ENCODE results near the gene CFH. TPM values are rescaled to one million over a fixed set of nuclear protein-coding genes. Genes with fewer than 3 reads are reported as not detected.

CFH gene
- total RNA-seq (10 to 100 TPM; 18.7 to 40.2 (median 34.5) TPM), polyA plus RNA-seq (10 to 100 TPM in 2 of 3 donors, 1 to 10 TPM in 1; 5.3 to 31.6 (median 13.8) TPM)

GRCh38 chr1:196651637-196652215, at the start of gene CFH:
CFH (plus strand) TSS chr1:196652043; CDS start chr1:196652118, 75 bp downstream.
- Histone ChIP-seq H3K4me3 (peak within 1 kb of the TSS in 3 of 4 donors; percentile 16 to 26 (median 19)), H3K27ac (peak within 1 kb of the TSS in 3 of 4 donors; percentile 6 to 54 (median 15)), H3K27me3 (no peaks in the 10 kb centered on the region), H3K36me3 (no peaks in the 10 kb centered on the region), H3K9me3 (no peaks in the 10 kb centered on the region), H3K4me1 (no peaks in the 10 kb centered on the region)
- intact Hi-C loops (cut with DNase I), result no loop called here
- TF ChIP-seq POLR2A (IDR thresholded peaks at IDR 0.05), result peak in 1 of 2 donors; percentile 24
- TF ChIP-seq EP300 (IDR thresholded peaks at IDR 0.05), result no peak
- TF ChIP-seq, protein P1, sequence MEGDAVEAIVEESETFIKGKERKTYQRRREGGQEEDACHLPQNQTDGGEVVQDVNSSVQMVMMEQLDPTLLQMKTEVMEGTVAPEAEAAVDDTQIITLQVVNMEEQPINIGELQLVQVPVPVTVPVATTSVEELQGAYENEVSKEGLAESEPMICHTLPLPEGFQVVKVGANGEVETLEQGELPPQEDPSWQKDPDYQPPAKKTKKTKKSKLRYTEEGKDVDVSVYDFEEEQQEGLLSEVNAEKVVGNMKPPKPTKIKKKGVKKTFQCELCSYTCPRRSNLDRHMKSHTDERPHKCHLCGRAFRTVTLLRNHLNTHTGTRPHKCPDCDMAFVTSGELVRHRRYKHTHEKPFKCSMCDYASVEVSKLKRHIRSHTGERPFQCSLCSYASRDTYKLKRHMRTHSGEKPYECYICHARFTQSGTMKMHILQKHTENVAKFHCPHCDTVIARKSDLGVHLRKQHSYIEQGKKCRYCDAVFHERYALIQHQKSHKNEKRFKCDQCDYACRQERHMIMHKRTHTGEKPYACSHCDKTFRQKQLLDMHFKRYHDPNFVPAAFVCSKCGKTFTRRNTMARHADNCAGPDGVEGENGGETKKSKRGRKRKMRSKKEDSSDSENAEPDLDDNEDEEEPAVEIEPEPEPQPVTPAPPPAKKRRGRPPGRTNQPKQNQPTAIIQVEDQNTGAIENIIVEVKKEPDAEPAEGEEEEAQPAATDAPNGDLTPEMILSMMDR (IDR thresholded peaks at IDR 0.05), result no peak
- peak in 3 of 4 donors; percentile 63 to 79 (median 69) for TF ChIP-seq POLR2AphosphoS5 (IDR thresholded peaks at IDR 0.05)
- WGBS, 2 donors, result 15 to 28% methylated on average over 5 of the region's 5 CpGs
- DNase-seq, result no peak

- Histone ChIP-seq H3K36me3 (no peaks in the 10 kb centered on the region), H3K27ac (no peak overlapping the region), H3K9me3 (no peaks in the 10 kb centered on the region), H3K4me3 (no peak overlapping the region), H3K4me1 (peaks cover 0 to 14% (median 7%) of the 10 kb centered on the region in 4 donors), H3K27me3 (no peaks in the 10 kb centered on the region)
- no peak for DNase-seq
- intact Hi-C loops (cut with DNase I), result no loop called here
- TF ChIP-seq POLR2A (IDR thresholded peaks at IDR 0.05) (no peak), EP300 (IDR thresholded peaks at IDR 0.05) (no peak), POLR2AphosphoS5 (IDR thresholded peaks at IDR 0.05) (no peak)
- TF ChIP-seq, protein P1 (IDR thresholded peaks at IDR 0.05), result no peak
Observed at GRCh38 chr1:196603651-196604050, 48.2 kb upstream of the CFH start.

DNA sequence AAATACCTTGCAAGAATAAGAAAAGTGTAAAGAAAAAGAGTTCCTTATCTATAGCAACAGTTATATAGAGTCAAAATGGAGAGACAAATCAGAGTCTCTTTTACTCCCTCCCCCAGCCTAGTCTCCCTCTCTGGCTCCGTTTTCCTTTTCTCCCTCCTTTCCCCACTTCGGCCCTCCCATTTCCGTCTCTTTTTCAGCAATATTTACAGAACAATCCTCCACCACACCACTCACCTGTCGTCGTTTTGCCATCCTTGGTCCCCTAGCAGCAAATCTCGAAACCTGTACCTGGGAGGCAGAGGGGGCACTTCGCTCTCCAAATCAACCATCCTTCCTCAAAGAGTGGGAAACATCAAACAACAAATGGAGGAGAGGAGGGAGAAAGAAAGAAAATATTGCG, 43.9 kb upstream of the CFH start:
- H3K9me3 ChIP-seq, result no peaks in the 10 kb centered on the region
- H3K27ac ChIP-seq, result peak overlapping the region; percentile 70 to 84 (median 72)
- TF ChIP-seq POLR2A (IDR thresholded peaks at IDR 0.05), result no peak
- TF ChIP-seq, protein P1 (IDR thresholded peaks at IDR 0.05), result no peak
- TF ChIP-seq POLR2AphosphoS5 (IDR thresholded peaks at IDR 0.05), result no peak
- TF ChIP-seq EP300 (IDR thresholded peaks at IDR 0.05), result no peak
- WGBS, 2 donors, result 1 to 8% methylated on average over 8 of the region's 8 CpGs
- H3K4me1 ChIP-seq, result peaks cover 0 to 19% (median 9%) of the 10 kb centered on the region in 4 donors
- H3K27me3 ChIP-seq, result no peaks in the 10 kb centered on the region
- H3K4me3 ChIP-seq, result peak overlapping the region; percentile 35 to 63 (median 57)
- intact Hi-C loops (cut with DNase I), result no loop called here
- DNase-seq, result no peak
- no peaks in the 10 kb centered on the region for H3K36me3 ChIP-seq

DNA sequence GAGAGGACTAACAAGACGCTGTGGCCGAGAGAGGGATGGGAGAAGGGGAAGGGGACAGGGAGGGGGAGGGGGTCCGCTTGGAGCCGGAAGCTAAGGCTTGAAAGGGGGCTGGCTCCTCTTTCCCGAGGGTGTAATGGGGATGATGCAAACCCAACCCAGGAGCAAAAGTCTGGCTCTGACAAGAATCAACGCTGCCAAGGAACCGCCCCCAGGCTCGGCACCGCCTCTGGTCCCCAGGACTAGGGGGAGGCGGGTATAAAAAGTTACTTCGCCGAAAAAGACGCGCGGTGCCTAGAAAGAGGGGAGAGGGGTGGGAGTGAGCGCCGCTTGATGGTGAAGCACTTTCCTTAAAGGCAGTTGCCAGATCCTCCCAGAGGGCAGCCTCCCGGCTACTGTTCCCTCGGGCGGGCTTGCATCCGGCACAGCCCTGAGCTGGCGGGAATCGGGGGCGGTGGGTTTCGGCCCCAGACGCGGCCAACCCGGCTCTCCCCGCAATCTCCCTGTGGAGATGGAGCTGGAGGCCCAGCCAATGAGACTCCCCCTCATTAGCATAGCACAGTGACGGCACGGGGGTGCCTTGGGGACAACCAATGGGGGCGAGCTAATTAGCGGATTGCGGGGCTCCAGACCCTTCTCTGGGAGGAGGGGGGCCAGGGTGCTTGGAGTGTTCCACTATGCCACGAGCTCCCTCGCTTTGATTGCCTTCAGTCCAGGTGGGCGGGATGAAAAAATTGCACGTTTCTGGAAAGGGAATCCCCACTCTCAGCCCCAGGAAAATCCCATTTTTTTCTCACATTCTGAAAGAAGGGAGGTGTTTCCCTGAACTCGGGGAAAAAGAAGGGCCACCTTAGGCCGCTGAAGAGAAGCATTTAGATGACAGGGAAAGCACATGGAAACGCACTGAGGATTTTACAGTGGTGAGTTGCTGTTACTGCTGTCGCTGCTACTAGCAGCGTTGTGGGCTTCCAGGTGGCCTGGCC, 43.2 kb upstream of the CFH start, which contains the start of gene KCNT2:
Gene KCNT2 (minus strand): TSS at position 51 of the 980 bp plus-strand sequence. CDS start 131 bp downstream, outside the sequence.
- H3K4me3 ChIP-seq, result peak within 1 kb of the TSS; percentile 35 to 63 (median 57)
- TF ChIP-seq POLR2AphosphoS5 (IDR thresholded peaks at IDR 0.05), result peak in 3 of 4 donors; percentile 12 to 34 (median 19)
- TF ChIP-seq EP300 (IDR thresholded peaks at IDR 0.05), result no peak
- H3K4me1 ChIP-seq, result peaks cover 0 to 19% (median 9%) of the 10 kb centered on the region in 4 donors
- peak within 1 kb of the TSS; percentile 70 to 84 (median 72) for H3K27ac ChIP-seq
- 2 to 11% methylated on average over 43 of the region's 43 CpGs for WGBS, 2 donors
- H3K9me3 ChIP-seq, result no peaks in the 10 kb centered on the region
- no peaks in the 10 kb centered on the region for H3K27me3 ChIP-seq
- no peaks in the 10 kb centered on the region for H3K36me3 ChIP-seq
- DNase-seq, result peak; percentile 87
- intact Hi-C loops (cut with DNase I), result no loop called here

DNA sequence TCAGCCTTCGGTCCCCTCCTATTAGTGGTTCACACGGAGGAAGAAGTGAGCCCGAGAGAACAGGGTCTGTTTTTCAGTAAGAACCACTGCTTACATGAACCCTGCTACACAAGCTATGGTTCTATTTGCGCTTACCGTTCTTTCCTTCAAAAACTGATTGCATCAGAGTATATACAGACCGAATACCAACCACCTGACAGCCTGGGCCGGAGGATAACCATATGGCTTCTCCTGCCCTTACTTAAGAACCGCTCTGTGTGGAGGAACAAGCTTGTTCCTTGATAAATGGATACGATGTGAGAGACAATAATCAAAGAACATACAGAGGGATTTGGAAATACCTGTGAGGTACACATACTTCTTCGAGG, 42.5 kb upstream of the CFH start:
- H3K27me3 ChIP-seq, result no peaks in the 10 kb centered on the region
- intact Hi-C loops (cut with DNase I), result no loop called here
- no peaks in the 10 kb centered on the region for H3K36me3 ChIP-seq
- H3K4me1 ChIP-seq, result peaks cover 0 to 19% (median 9%) of the 10 kb centered on the region in 4 donors
- H3K4me3 ChIP-seq, result peak overlapping the region in 3 of 4 donors; percentile 54 to 63 (median 60)
- no peaks in the 10 kb centered on the region for H3K9me3 ChIP-seq
- no peak for DNase-seq
- 36 to 43% methylated on average over 10 of the region's 10 CpGs for WGBS, 2 donors
- TF ChIP-seq POLR2AphosphoS5 (IDR thresholded peaks at IDR 0.05), result no peak
- TF ChIP-seq, protein P1 (IDR thresholded peaks at IDR 0.05), result no peak
- TF ChIP-seq POLR2A (IDR thresholded peaks at IDR 0.05), result no peak
- no peak for TF ChIP-seq EP300 (IDR thresholded peaks at IDR 0.05)
- peak overlapping the region; percentile 70 to 84 (median 72) for H3K27ac ChIP-seq
